NCI-H2171 (cell line): Measurements from ENCODE around the gene ANTXR2.
A peak's percentile ranks its signal among the peaks of the same experiment; 100 is the strongest.
"Not testable (repeated sequence)": the region's sequence is repeated elsewhere in the genome, so short reads cannot be mapped to it uniquely, and the experiment has no call there.

ENCODE experiments used
- DNase-seq: peaks from one replicate; lab custom pipeline; 2025; lab: John Stamatoyannopoulos, UW

The ANTXR2 gene

GRCh38 chr4:80072744-80073472, at the start of gene ANTXR2:
ANTXR2 (minus strand) TSS chr4:80073229; CDS start chr4:80072560, 669 bp downstream.
- DNase-seq, result peak; percentile 48

- not testable (repeated sequence) for DNase-seq
These were observed 48.8 kb upstream of the ANTXR2 start for GRCh38 chr4:80121815-80122214.

GRCh38 chr4:80119620-80120019, 46.6 kb upstream of the ANTXR2 start:
- not testable (repeated sequence) for DNase-seq

GRCh38 chr4:80116516-80116915, 43.5 kb upstream of the ANTXR2 start:
- DNase-seq, result no peak

DNA sequence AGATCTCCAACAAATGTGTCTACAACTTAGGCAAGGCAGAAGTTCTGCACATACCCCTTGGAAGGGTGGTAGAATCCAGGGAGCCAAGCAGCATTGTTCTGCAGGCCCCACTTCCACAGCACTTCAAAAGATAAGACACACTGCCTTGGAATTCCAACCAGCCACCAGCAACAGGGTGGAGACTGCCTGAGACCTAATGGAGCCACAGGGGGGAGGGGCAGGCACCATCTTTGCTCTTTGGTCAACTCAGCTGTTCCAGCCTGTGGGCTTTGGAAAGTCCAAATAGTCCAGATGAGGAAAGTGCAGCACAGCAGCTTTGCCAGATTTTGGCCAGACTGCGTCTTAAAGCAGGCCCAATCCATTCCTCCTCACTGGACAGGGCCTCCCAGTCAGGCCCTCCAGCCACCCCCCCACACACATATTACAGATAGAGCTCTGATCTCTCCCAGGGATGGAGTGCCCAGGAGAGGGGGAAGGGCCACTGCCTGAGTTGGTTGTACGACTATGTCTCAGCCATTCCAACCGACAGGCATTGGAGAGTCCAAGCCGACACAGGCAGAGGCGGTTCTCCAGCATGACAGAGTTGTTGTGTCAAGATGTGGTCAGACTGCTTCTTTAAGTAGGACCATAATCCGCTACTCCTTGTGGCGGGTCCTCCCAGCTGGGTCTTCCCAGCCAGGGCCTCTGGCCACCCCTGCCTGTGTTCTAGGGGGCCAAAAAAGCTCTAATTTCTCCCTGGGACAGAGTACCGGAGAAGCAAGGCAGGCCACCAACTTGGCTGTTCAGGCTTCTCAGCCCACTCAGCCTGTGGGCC, 42.5 kb upstream of the ANTXR2 start:
- DNase-seq, result no peak

DNA sequence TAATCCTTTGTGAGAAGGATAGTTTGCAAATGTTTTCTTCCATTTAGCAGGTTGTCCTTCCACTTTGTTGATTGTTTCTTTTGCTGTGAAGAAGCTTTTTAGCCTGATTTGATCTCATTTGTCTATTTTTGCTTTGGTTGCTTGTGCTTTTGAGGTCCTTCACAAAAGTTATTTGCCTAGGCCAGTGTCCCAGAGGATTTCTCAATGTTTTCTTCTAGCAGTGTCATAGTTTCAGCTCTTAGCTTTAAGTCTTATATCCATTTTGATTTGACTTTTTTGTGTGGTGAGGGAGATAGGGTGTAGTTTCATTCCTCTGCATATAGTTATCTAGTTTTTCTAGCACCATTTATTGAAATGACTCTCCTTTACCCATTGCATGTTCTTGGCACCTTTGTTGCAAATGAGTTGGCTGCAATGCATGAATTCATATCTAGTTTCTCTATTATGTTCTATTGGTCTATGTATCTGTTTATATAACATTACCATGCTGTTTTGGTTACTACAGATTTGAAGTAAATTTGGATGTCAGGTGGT, 41.8 kb upstream of the ANTXR2 start:
- no peak for DNase-seq

GRCh38 chr4:80113615-80114014, 40.6 kb upstream of the ANTXR2 start:
- DNase-seq, result no peak

GRCh38 chr4:80112236-80112635, 39.2 kb upstream of the ANTXR2 start:
- no peak for DNase-seq

GRCh38 chr4:80111276-80111675, 38.2 kb upstream of the ANTXR2 start:
- no peak for DNase-seq

GRCh38 chr4:80107374-80107773, 34.3 kb upstream of the ANTXR2 start:
- no peak for DNase-seq

DNA sequence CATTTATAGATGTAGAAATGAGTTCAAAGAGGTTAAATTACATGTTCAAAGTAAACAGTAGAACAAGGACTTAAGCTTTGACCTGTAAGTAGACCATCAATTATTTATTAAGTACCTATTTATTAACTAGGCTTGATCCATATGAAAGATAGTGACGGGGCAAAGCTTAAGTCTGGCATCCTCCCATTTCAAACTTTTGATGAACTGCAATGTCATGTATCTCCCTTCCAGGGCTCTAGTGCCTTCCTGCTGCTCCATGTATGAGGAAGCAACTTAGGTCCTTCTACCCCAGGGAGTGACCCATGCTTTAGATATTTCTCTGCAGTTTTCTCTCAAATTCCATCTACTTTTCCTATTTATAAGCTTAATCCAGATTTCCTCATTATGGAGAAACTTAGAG, 31.9 kb upstream of the ANTXR2 start:
- no peak for DNase-seq

DNA sequence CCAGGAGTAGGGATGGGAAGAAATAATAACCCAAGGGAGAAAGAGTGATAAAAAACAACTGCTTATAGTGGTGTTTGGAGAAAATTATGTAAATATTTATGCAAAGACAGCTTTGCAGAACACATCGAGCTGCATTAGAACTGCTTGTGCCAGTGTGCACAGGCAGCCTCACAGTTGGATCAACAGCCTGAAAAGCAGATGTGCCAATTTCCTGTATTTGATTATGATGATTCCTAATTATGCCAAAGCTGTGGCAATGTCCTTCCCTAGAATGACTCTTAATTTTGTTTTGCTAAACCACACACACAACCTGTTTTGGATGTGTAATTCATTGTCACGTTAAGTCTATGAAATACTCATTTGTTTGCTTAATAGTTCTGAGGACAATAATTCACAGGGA, 30.6 kb upstream of the ANTXR2 start:
- DNase-seq, result no peak

DNA sequence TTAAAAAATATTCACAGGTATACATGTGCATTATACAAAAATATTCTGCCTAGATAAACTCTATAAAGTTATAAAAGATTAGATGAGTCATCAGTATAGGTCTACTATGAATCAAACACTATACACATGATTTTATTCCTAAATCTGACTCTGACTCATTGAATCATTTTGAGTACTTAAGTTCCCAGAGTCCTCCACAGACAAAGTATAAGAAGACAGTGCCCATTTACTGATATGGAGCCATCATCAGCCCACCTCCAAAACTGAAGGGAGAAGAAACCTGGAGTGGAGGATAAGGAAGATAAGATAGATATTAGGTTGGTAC, 28.7 kb upstream of the ANTXR2 start:
- no peak for DNase-seq

DNA sequence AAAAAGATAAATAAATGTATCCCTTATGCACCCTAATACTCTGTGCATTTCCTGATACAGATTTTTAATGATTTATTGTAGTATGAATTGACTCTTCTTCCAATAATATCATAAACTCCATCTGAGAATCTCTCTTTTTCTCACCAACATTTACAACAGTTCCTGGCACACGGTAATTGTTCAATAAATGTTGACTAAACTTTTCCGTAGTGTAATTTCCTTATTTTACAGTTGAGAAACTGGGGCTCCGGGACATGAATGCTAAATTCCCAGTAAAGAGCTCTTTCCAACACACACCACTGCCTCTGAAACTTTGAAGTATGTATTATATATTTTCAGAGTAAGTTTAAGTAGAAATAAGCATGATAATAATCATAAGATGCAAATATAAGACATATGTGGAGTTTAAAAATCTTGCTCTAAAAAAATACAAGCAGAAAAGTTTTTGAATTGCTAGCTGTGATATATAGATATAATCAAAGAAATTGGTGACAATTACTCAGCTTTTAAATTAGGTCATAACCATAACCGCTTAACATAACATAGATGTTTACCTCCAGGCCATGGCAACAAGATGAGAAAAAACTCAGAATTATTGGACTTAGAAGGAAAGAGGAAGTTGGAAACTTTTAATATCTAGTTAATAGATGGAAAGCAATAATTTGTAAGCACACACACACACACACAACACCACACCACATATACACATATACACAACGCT, 28.2 kb upstream of the ANTXR2 start:
- DNase-seq, result no peak

DNA sequence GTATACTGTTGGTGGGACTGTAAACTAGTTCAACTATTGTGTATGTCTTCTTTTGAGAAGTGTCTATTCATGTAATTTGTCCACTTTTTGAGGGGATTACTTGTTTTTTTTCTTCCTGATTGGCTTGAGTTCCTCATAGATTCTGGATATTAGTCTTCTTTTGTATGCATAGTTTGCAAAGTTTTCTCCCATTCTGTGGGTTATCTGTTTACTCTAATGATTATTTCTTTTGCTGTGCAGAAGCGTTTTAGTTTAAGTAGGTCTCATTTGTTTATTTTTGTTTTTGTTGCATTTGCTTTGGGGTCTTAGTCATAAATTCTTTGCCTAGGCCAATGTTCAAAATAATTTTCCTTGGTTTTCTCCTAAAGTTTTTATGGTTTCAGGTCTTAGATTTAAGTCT, 26.6 kb upstream of the ANTXR2 start:
- no peak for DNase-seq

DNA sequence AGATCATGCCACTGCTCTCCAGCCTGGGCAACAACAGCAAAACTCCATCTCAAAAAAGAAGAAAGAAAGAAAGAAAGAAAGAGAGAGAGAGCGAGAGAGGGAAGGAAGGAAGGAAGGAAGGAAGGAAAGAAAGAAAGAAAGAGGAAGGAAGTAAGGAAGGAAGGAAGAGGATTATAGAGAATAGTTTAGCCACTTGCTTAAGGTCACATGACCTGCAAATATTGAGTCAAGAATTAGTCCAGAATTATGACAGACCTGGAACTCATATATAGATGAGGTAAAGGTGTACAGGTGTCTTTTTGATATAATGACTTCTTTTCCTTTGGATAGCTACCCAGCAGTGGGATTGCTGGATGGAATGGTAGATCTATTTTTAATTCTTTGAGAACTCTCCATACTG, 25.6 kb upstream of the ANTXR2 start:
- DNase-seq, result no peak

GRCh38 chr4:80097400-80098177, 24.6 kb upstream of the ANTXR2 start:
- DNase-seq, result peak; percentile 1

DNA sequence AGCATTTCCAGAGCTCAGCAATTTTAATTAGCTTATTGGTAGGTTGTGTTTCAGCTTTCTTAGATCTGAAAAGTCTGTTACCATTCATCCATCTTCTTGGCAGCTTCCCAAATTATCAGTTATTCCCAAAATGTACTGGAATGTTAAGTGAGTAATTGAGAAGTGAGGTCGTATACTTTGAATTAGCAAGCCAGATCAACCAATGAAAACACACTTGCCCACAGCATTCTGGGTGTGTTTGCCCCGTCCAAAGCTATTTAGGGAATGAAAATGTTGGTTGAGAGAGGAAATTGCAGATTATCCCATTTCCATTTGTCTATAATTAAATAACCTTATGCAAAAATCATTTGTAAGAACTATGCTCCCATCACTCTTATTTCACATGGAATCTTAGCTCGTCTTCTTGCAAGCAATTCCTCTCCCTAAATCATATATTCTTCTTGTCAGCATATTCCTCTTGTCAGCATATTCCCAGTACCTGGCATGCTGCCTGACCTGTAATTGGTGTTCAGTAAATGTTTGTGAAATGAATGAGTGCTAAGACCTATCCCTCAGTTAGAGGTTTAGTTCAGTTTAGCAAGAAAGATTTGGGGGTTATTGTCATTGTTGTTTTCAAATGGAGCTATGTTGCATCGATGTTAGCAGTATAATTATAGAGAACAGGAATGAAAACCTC, 23.3 kb upstream of the ANTXR2 start:
- DNase-seq, result no peak

DNA sequence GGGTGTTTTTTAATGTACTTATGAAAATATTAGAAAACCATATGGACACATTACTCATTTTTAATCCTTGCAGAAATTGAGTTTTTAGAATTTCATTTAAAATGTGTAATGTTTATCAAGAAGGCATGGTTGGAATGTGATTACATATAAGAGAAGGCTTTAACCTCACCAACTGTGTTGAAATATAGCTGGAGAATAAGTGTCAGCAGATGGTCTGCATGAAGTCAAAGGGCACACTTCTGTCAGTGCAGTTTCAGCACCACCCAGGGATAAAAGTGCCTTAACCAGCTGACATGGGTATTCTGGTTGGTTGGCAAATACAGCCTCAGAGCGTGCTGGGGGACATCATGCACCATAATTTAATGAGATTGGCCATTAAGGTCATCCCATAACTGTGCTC, 21.2 kb upstream of the ANTXR2 start:
- no peak for DNase-seq

- no peak for DNase-seq
These were observed 20.5 kb upstream of the ANTXR2 start for GRCh38 chr4:80093563-80093962.

DNA sequence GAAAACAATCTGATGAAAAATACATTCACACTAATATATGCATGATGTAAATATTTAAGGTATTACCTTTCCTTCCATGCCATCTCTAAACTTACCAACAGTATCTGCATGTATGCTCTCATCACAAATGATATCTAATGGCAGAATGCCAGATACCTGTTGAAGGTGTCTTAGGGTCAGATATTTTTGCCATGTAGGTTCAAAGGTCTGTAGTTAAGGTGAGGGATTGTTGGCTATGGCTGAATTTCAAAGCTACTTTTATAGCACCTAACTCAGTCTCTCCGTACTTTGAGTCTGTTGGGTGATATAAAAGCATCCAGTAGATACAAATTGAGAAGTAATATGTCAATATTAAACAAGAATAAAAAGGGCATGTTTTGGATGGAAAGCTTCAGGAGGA, 19.8 kb upstream of the ANTXR2 start:
- no peak for DNase-seq
